ENCODE results near the gene MAGI2.
A peak's percentile ranks its signal among the peaks of the same experiment; 100 is the strongest.

MAGI2 gene

DNA sequence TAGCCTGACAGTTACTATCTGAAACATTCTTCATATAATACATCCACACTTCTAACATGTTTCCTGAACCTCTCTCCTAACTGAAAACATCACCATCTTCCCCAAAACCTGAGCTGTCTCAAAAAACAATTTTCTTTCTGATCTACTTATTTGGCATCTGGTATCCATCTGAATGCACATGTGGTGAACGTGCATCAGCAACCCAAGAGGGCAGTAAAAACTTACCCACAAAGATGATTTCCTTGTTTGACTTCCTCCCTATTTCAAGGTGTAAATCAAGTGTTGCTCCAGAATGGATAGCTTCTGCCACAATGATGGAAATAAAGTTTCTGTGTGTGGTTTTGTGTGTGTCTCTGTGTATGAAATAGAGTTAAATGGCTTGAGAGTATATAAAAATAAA is 500.4 kb downstream of the MAGI2 start:
- no peak for DNase-seq (ENCODE audit: low spot score)

DNA sequence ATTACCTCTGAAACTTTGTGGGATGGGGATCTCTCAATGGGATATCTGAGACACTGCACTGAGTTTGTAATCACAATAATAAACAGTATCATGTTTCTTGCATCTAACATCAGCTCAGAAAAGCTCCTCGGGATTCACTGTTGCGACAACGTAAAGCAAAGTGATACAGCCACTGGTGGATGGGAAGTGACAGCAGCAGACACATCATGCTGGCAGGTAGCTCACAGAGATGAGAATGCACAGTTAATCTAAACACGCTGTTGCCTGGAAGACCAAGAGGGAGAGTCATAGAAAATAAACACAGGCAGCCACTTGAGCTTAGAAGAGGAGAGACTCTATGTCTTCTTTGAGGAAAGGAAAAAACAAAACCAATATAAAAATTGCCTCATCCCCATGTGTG is 513.8 kb downstream of the MAGI2 start:
- DNase-seq (ENCODE audit: low spot score) = peak; percentile 13

DNA sequence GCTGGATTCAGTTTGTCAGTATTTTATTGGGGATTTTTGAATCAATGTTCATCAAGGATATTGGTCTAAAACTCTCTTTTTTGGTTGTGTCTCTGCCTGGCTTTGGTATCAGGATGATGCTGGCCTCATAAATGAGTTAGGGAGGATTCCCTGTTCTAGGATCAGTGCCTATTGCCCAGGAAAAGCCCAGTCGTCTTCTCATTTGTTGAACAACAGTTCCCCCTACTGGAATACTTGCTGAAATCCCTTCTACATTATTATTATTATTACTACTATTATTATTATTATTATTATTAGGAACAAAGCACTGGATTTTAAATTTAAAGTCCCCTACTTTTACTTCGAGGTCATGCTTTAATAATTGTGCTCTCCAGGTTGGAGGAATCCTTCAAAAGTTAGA is 528.9 kb downstream of the MAGI2 start:
- no peak for DNase-seq (ENCODE audit: low spot score)

DNA sequence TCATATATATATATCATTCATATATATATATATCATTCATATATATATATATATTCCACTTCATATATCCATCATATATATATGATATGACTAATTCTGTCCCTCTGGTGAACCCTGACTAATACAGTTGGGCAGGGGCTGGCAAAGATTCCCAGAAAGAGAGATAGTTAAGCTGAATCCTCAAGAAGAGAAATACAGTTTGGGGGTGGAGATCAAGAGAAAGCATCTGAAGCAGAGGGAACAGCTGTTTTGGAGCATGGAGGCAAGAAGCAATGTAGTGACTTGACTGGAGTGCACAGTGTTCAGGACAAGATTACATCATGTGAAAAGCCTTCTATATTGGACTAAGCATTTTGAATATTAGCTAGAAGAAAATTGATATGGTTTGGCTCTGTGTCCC is 540.7 kb downstream of the MAGI2 start:
- no peak for DNase-seq (ENCODE audit: low spot score)

DNA sequence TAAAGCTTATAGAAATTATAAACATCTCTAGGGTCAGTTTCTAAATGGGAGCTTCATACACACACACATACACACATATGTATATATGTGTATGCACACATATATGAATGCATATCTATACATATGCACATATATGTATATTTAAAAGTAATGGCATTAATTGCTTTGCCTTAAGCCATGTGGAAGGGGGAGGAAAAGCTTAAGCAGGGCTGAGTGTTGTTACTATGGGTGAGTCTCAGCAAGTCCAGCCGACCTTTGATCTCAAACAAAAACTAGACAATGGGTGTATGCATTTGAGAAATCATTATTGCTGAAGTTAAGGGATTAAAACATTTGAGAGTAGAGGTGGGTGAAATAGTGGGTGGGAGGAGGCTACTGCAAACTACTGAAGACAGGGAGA is 546.7 kb downstream of the MAGI2 start:
- DNase-seq (ENCODE audit: low spot score) = no peak

DNA sequence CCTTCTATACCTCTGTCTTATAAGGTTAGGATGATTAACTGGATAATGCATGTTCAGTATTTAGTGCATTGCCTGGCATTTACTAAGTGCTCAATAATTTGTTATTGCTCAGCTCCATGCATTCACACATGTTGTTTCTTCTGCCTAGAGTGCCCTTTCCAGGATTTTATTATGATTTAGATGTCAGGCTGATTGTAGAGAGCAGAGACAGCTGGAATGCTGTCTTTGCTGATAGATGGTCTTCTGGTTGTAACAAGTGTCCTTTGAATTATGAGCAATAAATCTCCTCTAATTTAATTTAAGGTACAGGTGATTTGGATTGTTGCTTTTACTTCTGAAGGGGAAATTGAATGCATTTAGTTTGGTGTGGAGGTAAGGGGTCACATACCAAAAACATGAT is 548.0 kb downstream of the MAGI2 start:
- DNase-seq (ENCODE audit: low spot score) = peak; percentile 67

DNA sequence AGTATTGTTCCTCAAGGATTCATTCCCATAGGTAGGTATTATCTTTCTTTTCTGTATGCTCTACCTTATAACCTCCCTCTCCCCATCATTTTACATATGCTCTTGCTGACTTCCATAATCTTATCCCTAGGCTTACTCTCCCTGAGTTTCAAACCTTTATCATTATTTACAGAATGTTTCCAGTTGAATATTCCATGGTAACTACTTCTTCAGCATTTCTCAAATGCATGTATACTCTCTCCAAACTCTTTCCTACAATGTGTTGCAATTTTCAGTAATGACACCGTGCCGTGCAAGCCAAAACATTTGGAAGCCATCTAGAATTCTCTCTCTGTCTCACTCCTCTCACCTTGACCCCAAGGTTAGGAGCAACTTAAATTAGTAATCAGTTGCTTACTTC is 548.5 kb downstream of the MAGI2 start:
- no peak for DNase-seq (ENCODE audit: low spot score)

DNA sequence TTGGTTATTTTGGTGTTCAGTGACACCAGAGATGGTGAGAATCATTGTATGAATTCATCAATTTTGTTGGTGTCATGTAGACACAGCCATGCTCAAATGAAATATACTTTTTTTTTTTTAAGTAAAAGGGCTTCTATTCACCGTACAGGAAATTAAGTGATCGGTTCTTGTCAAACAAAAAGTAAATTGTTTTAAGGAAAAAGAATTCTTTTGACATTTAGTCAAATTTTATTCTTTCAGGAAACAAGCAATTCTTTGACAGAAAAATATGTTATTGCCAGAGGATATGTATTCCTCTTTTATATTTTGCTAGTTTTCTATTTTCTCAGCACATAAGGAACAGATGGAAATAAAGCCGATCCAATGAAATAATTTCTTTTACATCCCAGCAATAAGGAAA is 551.9 kb downstream of the MAGI2 start:
- no peak for DNase-seq (ENCODE audit: low spot score)

DNA sequence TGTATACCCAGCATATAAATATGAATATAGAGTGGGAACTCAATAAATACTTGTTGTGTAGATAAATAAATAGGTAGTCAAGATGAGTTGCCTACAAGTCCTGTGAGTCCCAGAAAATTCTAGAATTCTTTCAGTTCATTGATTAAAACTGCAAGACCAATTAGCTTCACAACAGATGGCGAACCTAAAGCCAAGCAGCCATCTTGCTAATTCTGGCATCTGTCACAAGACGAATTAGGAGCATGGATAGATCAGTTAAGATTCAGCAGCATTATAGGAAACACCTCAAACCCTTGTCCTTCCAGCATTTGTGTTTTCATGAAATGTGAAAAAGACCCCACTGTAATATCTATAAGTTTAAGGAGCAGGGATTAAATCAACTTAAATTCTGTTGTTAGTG is 552.7 kb downstream of the MAGI2 start:
- DNase-seq (ENCODE audit: low spot score) = no peak

DNA sequence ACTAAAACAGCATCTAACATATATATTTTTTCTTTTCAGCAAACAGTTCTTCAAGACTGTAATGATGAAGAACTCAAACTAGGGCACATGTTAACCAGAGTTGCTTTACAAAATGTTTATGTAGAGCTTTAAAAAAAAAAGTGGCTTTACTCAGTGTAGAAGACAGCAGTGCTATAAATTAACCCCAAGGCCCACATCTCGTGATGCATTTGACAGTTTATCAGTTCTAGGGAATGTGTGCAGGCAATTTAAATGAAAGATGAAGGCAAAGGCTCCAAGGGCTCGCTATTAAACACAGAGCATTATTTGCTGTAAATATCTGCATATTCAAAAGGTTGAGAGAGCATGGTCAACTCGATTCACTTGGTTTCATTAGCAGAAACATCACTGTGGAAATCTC is 558.1 kb downstream of the MAGI2 start:
- DNase-seq (ENCODE audit: low spot score) = no peak

DNA sequence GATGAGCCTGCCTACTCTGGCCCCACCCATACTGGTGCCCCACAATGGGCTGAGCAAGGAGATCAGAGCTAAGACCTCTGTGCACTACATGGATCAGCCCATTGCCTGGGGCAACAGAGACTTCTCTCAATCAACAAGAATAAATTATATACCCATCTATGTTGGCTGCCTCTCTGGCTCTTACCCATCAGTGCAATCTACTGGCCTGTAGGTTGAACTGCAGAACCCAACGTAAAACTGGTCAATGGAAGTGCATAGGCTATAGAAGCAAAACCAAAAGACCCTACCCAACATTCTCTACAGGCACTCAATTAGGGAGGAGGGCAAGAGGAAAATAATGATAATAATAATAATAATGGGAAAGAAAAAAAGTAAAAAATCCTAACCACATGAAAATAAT is 574.3 kb downstream of the MAGI2 start:
- DNase-seq (ENCODE audit: low spot score) = no peak

DNA sequence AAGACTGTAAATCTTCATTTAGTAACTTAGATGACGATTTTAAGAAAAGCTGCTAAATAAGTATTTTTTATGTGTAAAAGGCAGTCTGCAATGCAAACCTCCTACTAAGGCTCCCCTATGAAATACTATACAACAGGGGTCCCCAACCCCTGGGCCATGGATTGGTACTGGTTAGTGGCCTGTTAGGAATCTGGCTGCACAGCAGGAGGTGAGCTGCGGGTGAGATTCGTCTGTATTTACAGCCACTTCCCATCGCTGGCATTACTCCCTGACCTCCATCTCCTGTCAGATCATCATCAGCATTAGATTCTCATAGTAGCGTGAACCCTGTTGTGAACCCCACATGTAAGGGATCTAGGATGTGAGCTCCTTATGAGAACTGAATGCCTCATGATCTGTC is 580.4 kb downstream of the MAGI2 start:
- DNase-seq (ENCODE audit: low spot score) = no peak

DNA sequence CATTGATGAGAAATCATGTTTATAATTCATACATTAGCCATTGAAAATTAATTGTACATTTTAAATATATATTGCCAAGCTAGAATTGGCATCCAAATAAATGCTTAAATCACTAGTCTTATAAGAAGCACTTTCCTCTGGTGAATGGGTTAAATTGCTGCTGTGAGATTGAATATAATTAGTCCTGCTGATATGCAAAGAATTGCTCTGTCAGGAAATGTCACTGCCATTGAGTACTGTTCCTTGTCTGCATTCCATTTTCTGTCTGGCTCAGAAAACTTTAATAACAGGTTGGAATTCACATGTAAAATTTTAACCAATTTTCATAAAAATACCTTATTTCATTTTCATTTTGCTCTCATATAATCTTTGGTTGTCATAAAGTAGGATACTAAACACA is 589.1 kb downstream of the MAGI2 start:
- no peak for DNase-seq (ENCODE audit: low spot score)

DNA sequence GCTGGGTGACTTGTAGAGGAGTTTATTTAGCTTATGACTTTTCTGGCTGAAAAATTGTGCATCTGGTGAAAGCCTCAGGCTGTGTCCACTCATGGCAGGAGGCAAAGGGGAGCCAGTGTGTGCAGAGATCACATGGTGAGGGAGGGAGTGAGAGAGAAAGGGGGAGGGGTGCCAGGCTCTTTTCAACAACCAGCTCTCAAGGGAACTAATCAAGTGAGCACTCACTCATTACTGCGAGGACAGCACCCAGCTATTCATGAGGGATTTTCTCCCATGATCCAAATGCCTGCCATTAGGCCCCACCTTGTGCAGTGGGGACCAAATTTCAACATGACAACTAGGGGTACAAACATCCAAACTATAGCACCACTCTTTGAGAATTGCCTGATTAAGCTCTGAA is 590.2 kb downstream of the MAGI2 start:
- DNase-seq (ENCODE audit: low spot score) = no peak

DNA sequence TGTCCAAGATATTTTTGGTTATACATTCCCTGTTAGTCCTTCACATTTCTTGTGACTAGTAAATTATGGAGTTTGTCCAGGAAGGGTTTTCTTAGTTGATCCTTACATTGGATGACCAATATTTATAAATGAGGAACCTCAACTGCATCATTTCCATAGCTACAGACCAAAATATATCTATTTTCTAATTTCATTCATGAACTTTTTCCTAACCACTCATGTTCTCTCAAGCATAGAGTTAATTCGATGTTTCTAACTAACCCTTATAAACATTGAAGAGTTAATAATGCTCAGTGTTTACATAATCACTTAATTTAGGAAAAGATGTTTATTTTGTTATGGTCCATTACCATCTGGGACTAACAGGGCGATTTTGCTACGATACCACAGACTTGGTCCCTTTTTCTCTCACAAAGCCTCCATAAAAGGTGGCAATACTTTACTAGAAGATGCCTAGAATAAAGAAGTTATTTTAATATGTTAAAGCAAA is 591.0 kb downstream of the MAGI2 start:
- DNase-seq (ENCODE audit: low spot score) = no peak

DNA sequence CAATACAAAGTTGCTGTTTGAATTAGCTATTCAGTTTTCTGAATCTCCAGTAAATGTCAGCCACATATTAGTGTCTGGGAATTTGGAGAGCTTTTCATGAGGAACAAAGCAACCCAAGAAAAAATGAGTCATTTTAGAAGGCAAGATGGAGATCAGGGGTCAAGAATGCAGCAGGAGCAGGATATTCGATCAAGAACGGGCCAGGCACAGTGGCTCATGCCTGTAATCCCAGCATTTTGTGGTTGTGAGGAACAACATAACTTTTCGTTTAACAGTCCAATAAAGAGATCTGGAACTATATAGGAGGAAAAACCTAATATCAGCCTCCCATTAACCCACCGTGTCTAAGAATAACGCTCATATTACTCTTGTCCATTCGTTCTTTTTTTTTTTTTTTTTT is 600.5 kb downstream of the MAGI2 start:
- no peak for DNase-seq (ENCODE audit: low spot score)

DNA sequence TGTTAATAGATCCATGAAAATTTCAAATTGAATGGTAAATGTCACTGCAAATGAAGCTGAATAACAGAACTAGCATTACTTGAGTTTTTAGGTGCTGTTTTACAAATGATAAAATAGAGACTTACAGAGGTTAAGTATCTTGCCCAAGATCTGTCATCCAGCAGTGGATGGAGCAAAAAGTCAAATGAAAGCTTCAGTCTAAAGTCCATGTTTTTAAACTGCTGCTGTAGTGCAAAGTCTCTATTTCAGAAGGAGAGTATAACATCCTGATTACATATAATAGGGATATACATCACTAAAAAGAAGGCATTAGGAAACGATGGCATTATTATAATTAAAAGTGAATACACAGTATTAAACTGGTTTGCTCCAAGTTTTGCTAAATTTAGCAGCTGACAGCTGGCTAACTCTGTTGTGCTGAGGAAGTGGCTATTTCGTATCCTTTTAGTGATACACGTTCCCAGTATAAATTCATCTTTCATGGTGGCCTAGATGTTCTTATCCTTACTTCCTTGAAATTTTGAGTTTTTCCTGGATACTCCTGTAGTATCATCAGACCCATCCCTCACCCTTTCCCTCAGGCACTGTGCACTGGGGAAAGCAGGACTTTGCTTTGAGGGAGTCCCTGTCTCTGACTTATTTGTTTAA is 603.2 kb downstream of the MAGI2 start:
- no peak for DNase-seq (ENCODE audit: low spot score)

DNA sequence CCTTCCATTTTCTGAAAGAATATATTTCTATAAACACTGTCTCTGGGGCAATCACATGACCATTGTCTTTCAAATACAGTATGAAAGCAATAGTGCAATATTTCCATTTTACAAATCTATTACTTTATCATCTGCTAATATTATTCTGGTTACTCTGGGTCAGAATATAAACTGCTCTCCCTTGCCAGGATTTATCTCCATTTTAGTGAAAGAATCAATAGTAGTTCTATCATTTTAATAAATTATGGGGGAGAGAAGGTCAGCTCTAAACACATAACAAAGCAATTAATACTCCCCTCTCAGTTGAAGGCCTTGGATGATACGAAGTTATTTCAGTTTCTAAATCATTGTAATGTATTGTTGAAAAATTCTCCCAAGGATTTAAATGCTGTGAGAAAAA is 608.3 kb downstream of the MAGI2 start:
- no peak for DNase-seq (ENCODE audit: low spot score)

DNA sequence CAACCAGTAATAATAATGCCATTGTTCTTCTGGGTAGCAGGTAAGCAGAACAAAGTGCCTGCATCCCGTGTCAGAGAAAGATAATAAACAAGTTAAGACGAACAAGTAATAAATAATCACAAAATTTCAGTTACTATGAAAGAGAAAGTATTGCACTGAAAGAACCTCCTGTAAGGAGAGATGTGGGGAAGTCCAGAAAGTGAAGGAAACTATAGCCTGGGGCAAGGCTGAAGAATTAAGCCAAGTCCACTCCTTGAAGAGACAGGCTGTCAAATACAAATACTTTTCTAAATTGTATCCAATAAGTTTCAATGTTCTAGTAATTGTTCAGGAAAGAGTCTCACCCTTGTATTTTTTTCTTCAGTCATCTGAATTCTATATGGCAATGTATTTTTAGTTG is 611.4 kb downstream of the MAGI2 start:
- no peak for DNase-seq (ENCODE audit: low spot score)

DNA sequence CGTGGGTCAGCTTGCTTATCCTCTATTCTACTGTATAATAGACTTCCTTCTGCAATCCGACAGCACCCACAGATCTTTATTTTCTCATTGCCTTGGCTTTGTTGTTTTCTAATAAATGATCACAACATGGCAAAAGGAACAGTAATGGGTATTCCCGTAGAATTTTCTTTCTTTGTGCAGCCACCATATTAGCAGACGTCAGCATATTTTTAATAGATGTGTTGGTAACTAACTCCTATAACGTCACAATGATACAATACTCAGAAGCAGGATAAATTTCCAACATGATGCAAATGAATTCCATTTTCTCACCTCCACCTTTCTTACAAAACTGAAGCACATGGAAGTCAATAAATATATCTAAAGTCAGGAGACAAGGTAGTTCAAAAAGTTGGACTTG is 617.6 kb downstream of the MAGI2 start:
- DNase-seq (ENCODE audit: low spot score) = no peak

DNA sequence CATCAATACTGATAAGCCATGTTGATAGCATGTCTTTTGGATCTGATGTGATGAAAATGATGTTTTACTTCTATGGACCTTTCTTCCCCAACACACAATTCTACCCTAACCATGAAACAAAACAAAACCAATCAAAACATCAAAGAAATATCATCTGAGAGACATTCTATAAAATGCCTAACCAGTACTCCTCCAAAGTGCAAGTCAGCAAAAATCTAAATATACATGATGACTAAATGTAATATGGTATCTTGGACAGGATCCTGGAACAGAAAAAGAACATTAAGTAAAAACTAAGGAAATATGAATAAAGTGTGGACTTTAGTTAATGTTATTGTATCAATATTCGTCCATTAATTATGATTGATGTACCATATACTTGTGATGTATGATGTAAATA is 625.1 kb downstream of the MAGI2 start:
- DNase-seq (ENCODE audit: low spot score) = no peak

DNA sequence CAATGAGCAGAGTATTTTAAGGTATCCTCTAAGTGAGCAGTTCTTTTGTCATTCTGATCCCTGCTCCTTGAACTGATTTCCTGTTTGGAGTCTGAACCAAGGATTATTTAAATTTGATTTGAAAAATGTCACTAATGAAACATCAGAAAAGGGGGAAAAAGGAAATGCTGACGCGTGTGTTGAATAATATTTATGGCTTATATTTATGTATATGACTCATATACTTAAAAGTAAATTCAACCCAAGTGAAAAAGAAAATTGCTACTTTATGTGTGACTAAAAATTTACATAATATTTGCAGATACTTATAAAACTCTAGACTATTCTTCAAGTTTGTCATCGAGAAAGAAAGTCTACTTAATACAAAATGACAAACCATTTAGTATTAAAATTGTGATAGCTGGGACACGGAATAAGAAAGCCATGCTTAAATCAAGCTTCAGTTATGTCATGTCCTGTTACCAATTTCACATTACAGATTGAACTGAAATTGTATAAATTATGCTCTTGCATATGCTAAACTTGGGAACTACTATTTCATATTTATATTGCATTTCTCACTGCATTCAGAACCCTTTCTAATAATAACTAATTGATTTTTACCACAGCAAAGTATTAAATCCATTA is 649.9 kb downstream of the MAGI2 start:
- no peak for DNase-seq (ENCODE audit: low spot score)

DNA sequence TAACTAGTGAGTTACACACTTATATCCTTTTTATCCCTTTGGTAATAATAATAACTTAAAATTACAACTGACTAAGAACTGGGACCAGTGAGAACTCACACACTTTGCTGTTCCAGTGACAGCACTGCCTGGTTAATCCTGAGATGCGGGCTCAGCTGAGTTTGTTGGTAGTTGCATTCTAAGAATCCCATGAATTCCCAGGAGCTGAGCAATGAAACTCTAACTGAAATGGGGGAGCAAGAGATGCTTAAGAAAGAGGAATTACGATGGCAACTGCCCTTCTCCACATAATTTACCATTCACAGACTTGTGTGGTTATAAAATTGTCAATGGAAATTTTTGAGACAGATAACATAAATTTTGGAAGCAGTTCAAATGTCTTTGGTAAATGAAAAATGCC is 659.4 kb downstream of the MAGI2 start:
- DNase-seq (ENCODE audit: low spot score) = no peak

DNA sequence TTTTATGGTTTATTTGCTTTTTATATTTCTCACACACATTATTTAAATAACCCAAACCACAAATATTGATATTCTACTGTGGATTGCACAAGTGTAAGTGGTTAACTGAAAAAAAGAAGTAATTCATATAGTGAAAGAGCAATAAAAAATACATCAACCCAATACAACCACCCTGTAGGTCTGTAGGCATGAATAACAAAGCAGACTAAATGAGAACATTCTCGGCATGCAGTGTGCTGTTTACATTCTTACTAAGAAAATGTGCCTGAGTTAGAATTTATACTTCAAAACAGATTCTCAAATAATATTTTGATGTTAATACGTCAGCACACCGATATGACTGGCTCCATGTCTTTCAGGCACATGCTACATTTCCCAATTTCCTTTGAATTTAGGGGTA is 660.8 kb downstream of the MAGI2 start:
- no peak for DNase-seq (ENCODE audit: low spot score)
